LNCAP (cell line): ENCODE measurements around the gene LRTM2.

Experiments used
- TF ChIP-seq, protein P1 (sequence below): fragments of 450-650 bp; IDR thresholded peaks from 2 replicates; pipeline ENCODE4 v1.5.1; 2017; ENCODE audit warnings: mild to moderate bottlenecking

Gene LRTM2

DNA sequence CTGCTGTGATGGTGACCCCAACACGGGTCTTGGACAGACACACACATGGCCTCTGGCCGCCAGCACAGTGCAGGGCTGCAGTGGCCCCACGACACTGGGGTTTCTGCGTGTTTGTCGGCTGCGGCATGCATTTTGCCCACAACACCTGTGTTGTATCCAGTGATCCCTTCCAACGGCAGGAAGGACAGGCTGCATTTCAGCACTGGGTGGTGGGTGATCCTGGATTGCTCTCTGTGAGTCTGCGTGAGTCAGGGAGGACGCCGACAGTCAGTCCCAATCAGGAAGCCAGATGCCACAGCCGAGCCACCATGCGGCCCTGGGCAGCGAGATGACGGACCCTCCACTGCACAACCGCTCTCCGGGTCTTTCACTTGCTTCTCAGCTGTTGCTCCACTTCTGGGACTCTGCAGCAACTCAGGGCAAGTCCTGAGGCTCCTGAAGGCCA, 20.6 kb downstream of the LRTM2 start:
- TF ChIP-seq, protein P1, sequence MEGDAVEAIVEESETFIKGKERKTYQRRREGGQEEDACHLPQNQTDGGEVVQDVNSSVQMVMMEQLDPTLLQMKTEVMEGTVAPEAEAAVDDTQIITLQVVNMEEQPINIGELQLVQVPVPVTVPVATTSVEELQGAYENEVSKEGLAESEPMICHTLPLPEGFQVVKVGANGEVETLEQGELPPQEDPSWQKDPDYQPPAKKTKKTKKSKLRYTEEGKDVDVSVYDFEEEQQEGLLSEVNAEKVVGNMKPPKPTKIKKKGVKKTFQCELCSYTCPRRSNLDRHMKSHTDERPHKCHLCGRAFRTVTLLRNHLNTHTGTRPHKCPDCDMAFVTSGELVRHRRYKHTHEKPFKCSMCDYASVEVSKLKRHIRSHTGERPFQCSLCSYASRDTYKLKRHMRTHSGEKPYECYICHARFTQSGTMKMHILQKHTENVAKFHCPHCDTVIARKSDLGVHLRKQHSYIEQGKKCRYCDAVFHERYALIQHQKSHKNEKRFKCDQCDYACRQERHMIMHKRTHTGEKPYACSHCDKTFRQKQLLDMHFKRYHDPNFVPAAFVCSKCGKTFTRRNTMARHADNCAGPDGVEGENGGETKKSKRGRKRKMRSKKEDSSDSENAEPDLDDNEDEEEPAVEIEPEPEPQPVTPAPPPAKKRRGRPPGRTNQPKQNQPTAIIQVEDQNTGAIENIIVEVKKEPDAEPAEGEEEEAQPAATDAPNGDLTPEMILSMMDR = no peak

- TF ChIP-seq, protein P1 = no peak
Observed at GRCh38 chr12:1841586-1842182, 21.3 kb downstream of the LRTM2 start.

DNA sequence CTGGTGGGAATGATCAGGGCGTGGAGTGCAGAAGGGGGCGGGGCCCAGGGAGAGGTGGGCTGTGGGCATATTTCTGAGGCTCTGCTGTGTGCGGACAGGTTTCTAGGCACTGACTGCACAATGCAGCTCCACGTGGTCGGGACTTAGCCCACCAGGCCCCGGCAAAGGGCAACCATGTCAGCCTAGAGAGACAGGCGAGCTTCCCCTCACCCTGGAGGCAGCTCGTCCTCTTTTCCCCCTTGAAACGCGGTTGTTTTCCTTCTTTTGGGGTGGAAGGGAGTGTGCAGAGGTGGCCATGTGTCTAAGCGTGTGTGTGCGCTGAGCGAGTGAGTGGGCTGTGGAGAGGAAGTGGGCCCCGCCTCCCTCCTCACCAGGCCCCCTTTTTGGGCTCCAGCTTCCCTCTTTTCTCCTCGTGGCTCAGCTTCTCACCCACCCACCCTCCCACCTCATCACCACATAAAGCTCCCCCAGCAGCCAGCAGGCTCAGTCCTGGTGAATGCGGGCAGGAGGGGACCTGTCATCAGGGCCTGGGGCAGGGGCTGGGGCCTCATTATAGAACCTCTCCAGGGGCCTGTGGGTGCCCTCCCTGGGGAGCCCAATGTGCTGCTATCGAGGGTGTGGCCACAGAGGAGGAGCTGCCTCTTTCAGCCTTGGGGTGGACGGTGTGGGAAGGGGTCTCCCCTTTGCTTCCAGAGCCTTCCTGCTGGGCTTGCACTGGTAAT, 22.0 kb downstream of the LRTM2 start:
- TF ChIP-seq, protein P1 = no peak

DNA sequence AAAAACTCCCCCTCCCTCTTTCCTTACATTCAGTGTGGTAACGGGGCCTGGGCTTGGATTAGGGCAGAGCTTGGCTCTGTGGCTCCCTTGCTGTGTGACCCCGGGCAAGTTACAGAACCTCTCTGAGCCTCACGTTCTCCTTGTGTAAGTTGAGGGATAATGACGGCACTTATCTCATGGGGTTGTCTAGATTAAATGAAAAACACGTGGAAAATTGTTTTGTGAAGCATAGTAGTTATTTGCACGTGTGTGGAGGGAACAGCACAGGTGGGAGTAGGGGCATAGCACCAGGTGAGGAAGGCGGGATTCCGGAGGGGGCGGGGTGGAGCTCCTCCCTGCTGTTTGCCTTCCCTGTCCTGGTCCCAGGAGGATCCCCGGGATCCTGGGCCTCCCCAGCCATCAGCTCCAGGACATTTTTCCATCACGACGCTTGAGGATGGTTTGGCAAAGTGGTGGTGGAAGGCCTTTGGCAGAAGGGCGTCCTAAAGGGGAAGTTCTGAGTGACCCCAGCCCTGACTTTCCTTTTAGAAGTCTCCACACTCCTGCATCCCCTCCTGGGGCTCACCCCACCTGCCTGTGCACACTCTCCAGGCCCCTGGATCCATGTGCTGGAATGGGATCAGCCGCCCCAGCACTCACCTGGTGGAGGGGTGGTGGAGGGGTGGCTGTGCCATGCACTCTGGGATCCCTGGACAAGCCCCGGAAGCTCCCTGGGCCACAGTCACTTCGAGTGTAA, 22.7 kb downstream of the LRTM2 start:
- TF ChIP-seq, protein P1 = no peak

GRCh38 chr12:1843641-1844005, 23.3 kb downstream of the LRTM2 start:
- TF ChIP-seq, protein P1 = no peak

DNA sequence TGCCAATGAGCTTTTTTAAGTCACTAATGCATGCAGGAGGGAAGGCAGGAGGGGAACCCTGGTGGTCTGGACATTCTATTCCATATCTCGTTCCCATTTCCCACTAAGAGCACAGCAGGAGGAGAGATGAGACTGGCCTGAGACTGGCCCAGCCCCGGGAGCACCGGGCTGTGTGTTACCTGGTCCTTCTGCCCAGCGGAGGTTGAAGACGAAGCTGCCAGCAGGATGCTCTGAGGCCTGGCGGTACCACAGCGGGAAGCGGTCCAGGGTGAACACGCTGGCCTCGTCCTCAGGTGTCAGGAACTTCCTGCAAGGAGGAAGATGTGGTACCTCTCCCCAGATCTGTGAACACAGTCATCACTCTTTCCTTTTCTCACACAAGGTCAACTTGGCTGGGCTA, 23.9 kb downstream of the LRTM2 start:
- TF ChIP-seq, protein P1 = no peak

- TF ChIP-seq, protein P1 = no peak
Observed at GRCh38 chr12:1844661-1845409, 24.5 kb downstream of the LRTM2 start.
